ENCODE data around the gene SNX24. TPM values are rescaled to one million over a fixed set of nuclear protein-coding genes. Genes with fewer than 3 reads are reported as not detected.
"Not testable (repeated sequence)": the region's sequence is repeated elsewhere in the genome, so short reads cannot be mapped to it uniquely, and the experiment has no call there.

SNX24 gene, protein sequence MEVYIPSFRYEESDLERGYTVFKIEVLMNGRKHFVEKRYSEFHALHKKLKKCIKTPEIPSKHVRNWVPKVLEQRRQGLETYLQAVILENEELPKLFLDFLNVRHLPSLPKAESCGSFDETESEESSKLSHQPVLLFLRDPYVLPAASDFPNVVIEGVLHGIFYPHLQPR
- polyA plus RNA-seq (ENCODE audit: insufficient read length in 4 of 4): 10 to 100 TPM; 11.6 to 27.9 (median 26.3) TPM

DNA sequence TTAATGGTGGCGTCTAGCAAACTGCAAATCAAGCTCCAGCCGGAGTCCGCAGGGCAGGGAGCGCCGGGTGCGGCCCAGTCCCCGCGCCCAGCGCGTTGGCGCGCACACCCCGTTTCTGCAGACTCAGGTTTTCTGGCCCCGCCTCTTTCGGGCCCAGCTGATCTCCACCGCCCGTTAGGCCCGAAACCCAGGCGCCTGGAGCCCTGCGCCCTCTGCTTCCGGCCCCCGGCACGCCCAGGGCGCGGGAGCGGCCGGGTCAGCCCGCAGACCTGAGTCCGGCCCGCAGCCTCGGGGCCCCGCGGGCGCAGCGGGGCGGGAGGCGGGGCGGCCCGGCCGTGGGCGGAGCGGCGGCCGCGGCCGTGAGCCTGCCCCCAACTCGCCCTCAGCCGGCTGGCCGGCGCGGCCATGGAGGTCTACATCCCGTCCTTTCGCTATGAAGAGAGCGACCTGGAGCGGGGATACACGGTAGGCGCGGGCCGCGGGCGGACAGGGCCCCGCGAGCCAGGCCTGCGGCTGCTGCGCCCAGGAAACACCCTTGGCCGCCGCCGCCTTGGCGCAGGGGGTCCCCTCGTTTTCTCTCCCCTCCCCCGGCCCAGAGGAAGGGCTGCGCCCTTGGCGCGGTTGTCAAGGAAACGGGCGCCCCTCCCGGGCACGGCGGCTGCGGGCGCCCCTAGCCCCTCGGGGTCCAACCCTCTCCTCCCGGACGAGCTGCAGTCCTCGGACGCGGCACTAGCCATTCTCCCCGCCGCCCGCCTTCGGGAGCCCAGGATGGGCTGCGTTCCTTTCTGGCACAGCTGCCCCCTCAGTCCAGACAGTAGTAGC, at the start of gene SNX24:
TSS of gene SNX24 (plus strand) at position 385 of the 822 bp plus-strand sequence. CDS start at position 406, 21 bp downstream.
- peak; percentile 58 to 70 (median 64) for DNase-seq (ENCODE audit: low read depth in 4 of 4, low spot score in 3 of 4)

DNA sequence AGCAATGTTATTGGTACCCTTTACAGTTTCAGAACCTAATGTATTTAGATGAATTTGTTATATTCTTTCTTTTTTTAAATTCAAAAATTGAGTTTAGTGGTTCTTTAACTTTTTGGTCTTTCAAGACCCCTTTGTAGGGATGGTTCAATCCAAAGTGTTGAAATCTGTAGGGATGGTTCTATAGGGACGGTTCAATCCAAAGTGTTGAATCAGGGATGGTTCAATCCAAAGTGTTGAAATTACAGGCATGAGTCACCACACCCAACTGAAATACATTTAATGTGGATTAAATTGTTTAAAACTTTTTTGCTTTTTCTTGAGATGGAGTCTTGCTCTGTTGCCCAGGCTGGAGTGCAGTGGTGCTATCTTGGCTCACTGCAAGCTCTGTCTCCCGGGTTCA, 39.9 kb upstream of the SNX24 start:
- no peak for DNase-seq (ENCODE audit: low read depth in 4 of 4, low spot score in 3 of 4)

DNA sequence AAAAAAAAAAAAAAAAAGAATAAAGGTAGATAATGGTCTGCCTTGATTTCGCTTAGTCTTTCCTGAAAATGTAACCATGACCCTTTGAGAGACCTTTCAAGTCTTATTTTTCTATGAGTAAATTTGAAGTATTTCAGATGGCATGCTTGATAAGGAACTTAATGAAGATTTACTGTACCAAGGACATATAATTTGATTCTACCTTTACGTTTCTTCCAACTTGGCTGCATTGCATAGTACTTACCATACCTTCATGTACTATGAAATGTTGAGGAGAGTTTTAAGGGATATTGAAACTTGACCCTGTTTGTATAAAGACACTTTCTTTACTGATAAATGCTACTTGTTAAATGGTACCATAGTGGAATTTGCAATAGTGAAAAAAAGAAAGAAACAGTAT, 35.0 kb upstream of the SNX24 start:
- no peak for DNase-seq (ENCODE audit: low read depth in 4 of 4, low spot score in 3 of 4)

DNA sequence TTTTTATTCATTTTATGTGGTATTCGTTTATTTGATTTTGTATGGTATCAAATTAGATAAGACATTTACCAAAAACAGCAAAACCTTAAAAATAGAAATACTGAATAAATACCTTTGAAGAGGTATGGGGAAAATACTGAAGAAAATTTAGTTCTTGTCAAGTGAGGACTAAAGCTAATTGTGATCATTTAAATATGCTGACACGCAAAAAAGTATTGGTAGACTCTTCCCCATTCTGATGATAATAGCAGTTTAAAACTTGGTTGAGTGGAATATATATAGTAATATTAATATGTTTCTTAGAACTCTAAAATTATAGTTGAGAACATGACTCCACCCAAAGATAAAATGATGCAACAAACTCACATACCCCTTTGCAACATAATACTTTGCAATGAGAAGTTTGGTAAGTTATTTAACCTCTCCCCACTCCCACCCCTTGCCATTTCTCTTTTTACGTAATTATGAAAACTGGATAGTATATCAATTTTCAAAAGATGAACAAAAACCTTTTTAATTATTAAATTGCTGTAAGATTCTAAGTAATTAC, 30.1 kb upstream of the SNX24 start:
- DNase-seq (ENCODE audit: low read depth in 4 of 4, low spot score in 3 of 4): no peak

DNA sequence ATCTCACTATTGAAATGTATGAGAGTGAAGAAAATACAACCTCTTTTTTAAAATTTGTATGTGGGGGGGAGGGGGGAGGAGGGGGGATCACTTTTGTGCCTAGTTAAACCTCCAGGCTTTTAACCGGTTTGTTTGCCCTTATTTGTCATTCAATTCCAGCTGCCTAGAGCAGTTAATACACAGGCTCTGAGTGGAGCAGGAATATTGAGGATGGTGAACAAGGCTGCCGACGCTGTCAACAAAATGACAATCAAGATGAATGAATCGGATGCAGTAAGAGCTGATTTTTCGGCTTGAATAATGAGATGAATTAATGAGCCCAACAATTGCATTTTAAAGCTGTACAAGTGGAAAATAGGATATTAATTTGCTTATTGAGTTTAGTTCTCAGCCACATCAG, 28.7 kb upstream of the SNX24 start:
- no peak for DNase-seq (ENCODE audit: low read depth in 4 of 4, low spot score in 3 of 4)

DNA sequence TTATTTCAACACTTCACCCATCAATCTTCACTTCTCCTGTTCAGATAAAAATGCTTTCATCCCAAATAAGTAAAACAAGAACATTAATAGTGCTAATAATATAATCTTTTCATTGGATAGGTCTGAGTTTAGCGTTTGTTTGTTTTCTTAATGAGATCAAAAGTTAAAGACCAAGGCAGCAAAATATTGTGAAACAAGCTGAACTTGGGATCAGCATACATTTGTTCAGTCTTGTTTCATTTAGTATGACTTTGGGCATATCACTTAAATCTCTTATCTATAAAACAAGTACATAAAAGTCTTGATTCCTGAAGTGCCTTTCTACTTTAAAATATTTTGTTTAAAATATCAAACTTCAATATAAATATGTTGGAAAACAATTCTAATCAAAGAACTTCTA, 13.4 kb upstream of the SNX24 start:
- DNase-seq (ENCODE audit: low read depth in 4 of 4, low spot score in 3 of 4): no peak

DNA sequence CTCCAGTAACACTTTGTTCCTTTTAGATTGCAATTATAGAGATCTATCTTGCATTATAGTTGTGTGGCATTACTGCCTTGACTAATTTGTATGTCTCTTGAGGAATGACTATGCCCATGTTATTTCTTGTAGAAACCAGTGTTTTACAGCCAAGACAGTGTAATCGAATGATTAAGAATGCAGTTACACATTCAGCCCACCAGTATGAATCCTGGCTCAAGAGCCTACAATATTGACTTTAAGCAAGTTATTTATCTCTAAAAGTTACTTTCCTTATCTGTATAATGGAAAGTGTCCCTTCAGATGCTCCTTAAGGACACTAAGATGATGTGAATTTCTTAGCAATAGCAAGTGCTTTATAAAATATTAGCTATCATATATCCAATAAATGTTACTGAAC, 9.7 kb upstream of the SNX24 start:
- DNase-seq (ENCODE audit: low read depth in 4 of 4, low spot score in 3 of 4): no peak

DNA sequence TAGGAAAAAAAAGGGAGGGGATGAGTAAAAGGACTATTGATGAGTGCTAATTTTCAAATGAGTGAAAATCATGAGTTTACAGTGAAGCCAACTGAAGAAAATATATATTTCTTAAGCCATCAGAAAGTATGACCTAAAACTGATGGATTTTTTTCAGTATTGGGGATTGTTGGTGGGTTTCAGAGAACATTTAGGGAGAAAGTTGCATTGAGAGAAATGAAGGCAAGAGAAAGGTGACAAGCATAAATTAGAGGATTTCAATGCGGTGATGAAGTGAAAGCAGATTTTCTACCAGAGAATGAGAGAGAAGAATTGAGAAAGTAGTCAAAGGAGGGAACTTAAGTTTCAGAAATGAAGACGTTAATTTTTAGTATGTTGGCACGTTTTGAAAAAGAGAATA, 8.5 kb upstream of the SNX24 start:
- DNase-seq (ENCODE audit: low read depth in 4 of 4, low spot score in 3 of 4): no peak

DNA sequence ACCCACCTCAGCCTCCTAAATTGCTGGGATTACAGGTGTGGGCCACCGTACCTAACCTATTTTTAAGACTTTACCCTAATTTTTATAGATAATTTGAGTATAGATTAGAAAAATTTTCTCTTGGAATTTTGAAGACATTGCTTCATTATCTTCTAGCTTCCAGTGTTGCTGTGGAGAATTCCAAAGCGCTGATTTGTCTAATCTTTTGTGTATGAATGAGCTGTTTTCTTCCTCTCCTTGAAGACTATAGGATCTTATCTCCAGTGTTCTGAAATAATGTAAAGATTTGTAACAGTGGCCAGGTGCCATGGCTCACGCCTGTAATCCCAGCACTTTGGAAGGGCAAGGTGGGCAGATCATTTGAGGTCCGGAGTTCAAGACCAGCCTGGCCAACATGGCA, 5.7 kb upstream of the SNX24 start:
- no peak for DNase-seq (ENCODE audit: low read depth in 4 of 4, low spot score in 3 of 4)

DNA sequence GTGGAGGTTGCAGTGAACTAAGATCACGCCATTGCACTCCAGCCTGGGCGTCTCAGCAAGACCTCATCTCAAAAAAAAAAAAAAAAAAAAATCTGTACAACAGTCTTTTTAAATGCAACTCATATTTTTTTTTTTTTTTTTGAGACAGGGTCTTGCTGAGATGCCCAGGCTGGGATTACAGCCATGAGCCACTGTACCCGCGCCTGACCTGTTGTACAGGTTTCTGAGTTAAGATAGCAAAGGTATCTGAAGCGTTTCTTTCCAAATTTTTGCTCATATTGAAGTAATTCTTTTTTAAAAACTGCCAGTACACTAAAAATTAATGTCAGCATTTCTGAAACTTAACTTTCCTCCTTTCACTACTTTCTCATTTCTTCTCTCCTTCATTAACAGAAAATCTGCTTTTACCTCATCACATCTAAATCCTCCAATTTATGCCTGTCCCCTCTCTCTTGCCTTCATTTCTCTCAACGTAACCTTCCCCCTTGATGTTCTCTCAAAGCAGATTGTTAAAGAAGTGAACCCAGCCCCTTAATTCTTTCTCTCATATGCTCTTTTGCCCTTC, 3.3 kb upstream of the SNX24 start:
- DNase-seq (ENCODE audit: low read depth in 4 of 4, low spot score in 3 of 4): no peak

DNA sequence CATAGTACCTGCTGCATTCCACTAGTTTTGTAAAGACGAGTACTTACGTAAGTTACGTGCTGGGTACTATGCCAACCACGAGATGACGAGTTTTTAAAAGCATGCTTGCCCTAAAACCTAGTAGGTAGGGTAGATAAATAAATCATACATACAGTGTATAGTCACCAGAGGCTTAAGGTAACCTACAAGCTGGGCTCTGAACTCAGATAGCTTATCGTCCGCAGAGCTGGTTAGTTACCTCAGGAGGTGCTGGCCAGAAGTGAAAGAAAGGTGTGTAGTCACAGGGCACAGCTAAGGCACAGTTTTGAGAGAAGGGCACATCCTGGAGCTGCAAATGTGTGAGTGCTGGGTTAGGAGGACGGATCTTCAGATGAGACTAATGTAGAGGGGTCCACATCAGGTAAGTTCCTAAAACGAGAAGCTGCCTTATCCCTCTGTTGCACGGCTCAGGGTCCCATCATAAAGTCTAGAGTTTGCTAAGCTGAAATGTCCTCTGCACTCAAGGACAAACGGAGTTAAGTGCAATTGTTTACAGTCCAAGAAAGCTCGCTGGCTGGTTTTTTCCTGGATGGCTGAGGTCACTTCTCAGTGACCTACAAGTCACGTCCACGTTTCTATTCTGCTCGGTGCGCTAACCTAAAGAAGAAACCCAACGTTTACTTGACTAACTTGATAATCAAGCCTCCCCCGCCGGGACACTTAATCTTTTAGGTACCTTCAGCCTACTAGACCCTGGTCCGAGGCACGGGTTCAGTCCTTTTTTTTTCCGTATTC, 1.1 kb upstream of the SNX24 start:
- peak in 3 of 4 donors; percentile 15 to 22 (median 22) for DNase-seq (ENCODE audit: low read depth in 4 of 4, low spot score in 3 of 4)

DNA sequence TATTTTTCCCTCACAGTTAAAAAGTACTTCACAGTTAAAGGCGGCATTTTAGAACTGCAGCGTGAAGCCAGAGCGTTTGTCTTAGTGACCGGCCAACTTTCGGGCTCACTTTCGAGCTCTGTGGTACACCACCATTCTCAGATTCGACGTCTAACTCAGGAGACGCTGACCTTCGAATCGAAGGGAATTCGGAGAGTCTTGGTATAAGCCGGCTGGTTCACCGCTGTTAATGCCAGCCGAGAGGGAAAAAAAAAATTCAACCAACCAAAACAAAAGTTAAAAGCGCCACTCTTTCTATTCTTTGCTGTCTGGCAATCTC, 544 bp upstream of the SNX24 start:
- DNase-seq (ENCODE audit: low read depth in 4 of 4, low spot score in 3 of 4): no peak

DNA sequence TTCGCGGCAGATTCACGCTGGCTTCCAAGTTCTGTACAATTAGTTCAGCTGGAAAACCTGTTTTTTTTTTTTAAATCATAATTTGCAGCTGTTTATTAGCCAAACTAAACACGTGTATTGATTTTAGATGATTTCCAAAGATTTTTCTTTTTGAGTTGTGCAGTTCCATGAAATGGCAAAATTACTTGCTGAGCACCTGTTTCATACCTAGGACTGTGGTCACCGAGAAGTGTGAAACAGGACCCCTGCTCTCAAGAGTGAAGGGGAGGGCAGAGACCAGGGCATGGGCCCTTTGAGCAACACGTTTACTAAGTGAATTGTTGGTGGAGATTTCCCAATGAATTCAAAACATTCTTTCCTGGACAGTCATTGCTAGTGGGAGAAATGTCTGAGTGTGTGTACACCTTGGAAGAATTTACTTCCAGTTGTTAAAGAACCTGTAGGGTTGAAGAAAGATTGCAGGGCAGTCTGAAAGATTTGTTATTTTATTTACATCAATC, 688 bp downstream of the SNX24 start:
- DNase-seq (ENCODE audit: low read depth in 4 of 4, low spot score in 3 of 4): peak in 2 of 4 donors; percentile 10 to 14

DNA sequence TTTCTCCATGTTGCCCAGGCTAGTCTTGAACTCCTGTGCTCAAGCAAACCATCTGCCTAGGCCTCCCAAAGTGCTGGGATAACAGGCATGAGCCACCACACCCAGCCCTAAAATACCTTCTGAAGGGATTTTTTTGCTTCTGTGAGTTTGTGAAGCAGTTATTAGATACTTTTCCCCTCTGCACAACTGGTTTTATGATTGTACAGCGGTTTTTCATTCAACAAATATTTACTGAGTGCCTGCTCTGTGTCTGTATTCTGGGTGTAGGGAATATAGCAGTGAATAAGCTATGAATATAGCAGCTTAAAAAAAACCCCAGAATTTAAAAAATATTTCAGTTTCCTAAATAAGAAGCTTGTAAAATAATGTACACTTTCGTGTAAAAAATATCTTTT, 2.3 kb downstream of the SNX24 start:
- DNase-seq (ENCODE audit: low read depth in 4 of 4, low spot score in 3 of 4): no peak

DNA sequence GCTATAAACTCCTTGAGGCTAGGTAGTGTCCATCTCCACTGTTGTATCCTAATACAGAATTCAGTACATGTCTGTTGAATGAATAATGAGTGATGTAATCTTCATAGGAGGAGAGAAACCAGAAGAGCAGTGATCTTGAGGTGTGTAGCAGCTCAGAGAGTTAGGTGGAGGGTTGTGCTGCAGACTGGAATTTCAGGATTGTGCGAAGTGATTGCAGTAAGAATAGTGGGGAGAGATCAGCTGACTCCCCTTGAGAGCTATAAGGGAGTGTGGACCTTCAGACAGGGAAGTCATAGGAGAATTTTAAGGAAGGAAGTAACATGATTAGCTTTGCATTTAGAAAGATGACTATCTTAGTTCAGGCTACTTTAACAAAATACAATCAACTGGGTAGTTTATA, 4.4 kb downstream of the SNX24 start:
- DNase-seq (ENCODE audit: low read depth in 4 of 4, low spot score in 3 of 4): no peak

DNA sequence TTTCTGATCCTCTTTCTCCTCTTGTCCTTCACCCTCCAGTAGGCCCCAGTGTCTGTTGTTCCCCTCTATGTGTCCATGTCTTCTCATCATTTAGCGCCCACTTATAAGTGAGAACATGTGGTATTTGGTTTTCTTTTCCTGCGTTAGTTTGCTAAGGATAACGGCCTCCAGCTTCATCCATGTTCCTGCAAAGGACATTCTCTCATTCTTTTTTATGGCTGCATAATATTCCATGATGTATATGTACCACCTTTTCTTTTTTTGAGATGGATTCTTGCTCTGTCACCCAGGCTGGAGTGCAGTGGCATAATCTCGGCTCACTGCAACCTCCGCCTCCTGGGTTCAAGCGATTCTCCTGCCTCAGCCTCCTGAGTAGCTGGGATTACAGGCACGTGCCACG, 12.1 kb downstream of the SNX24 start:
- DNase-seq (ENCODE audit: low read depth in 4 of 4, low spot score in 3 of 4): not testable (repeated sequence)

DNA sequence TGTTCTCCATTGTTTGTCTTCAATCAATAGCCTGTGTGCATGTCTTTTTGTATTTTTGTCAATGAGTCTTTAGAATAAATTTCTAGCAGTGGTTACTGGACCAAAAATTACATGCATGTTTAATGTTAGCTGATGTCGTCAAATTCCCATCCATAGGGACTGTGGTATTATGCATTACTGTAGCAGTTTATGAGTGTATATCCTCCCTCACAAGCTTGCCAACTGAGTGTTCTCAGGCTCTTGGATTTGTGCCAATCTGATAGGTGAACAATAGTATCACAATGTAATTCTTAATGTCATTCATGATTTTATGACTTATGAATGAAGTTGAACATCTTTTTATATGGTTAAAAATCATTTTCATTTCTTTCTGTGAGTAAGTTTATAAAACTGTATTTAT, 13.0 kb downstream of the SNX24 start:
- DNase-seq (ENCODE audit: low read depth in 4 of 4, low spot score in 3 of 4): no peak

DNA sequence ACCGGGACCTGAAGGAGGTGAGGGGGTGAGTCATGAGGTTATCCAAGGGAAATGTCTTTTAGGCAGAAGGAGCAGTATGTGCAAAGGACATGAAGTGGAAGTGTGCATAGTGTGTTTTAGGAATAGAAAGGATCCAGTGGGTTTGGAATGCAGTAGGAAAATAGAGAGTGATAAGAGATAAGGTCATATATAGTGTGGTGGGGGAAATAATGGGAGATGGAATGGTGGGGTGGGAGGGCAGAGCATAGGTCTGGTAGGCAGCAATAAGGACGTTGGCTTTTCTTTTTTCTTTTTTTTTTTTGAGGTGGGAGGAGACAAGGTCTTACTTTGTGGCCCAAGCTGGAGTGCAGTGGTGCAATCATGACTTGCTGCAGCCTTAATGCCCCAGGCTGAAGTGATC, 17.8 kb downstream of the SNX24 start:
- DNase-seq (ENCODE audit: low read depth in 4 of 4, low spot score in 3 of 4): no peak

DNA sequence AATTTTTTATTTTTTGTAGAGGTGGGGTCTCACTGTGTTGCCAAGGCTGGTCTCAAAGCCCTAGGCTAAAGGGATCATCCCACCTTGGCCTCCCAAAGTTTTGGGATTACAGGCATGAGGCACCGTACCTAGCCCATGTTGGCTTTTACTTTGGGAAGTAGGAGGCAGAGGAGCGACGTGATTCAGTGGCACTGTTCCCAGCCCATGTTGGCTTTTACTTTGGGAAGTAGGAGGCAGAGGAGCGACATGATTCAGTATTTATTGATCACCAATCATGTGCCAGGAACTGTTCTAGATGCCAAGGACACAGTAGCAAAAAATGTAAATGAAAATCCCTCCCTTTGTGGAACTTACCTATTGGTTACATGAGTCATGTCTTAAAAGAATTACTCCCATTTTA, 18.3 kb downstream of the SNX24 start:
- no peak for DNase-seq (ENCODE audit: low read depth in 4 of 4, low spot score in 3 of 4)

DNA sequence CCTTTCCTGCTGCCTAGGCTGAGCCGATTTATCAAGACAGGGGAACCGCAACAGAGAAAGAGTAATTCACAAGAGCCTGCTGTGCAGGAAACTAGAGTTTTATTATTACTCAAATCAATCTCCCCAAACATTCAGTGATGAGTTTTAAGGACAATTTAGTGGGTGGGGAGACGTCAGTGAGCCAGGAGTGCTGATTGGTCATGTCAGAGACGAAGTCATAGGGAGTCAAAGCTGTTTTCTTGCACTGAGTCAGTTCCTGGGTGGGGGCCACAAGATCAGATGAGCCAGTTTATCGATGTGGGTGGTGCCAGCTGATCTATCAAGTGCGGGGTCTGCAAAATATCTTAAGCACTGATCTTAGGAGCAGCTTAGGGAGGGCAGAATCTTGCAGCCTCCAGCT, 19.0 kb downstream of the SNX24 start:
- DNase-seq (ENCODE audit: low read depth in 4 of 4, low spot score in 3 of 4): no peak

DNA sequence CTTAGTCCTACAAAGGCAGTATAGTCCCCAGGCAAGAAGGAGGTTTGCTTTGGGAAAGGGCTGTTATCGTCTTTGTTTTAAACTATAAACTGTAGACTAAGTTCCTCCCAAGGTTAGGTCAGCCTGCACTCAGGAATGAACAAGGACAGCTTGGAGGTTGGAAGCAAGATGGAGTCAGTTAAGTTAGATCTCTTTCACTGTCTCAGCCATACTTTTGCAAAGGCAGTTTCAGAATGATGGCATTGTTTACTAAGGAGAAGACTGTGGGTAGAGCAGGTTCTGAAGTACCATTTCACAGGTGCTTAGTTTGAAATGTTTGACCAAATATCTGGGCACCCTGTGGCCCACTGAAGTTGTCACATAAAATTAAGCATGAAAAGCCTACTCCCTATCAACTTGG, 19.4 kb downstream of the SNX24 start:
- no peak for DNase-seq (ENCODE audit: low read depth in 4 of 4, low spot score in 3 of 4)

Measured in left renal pelvis (tissue), 4 donors.